Mesendoderm (in vitro differentiated cells): ENCODE results near the gene ADCK1.

Source experiments
- DNase-seq: peaks from one replicate; pipeline ENCODE4 v3.0.0; 2013
- H2AK5ac ChIP-seq: 2 replicates; pipeline ENCODE4 v1.6.1; 2013; ENCODE audit warnings: low read length, inconsistent platforms
- H2BK120ac ChIP-seq: 2 replicates; pipeline ENCODE4 v1.6.1; 2013; ENCODE audit warnings: low read depth, mild to moderate bottlenecking, low read length, moderate library complexity, mixed read lengths
- H2BK15ac ChIP-seq: replicated peaks from 2 replicates; pipeline ENCODE4 v1.6.1; 2013; ENCODE audit warnings: low read depth, mild to moderate bottlenecking, moderate library complexity
- H2BK5ac ChIP-seq: 2 replicates; pipeline ENCODE4 v1.6.1; 2013; ENCODE audit warnings: low read length, inconsistent platforms
- H3K18ac ChIP-seq: 2 replicates; pipeline ENCODE4 v1.6.1; 2013; ENCODE audit warnings: mild to moderate bottlenecking, low read length, mixed read lengths
- H3K23ac ChIP-seq: one replicate; pipeline ENCODE4 v1.6.1; 2013; ENCODE audit warnings: low read length
- H3K27ac ChIP-seq: 2 replicates; pipeline ENCODE4 v1.5.1; 2013; ENCODE audit warnings: low read depth, mild to moderate bottlenecking, inconsistent platforms, low read length, moderate library complexity
- H3K27me3 ChIP-seq: 2 replicates; pipeline ENCODE4 v1.6.1; 2013; ENCODE audit warnings: low read length, control low read depth, mild to moderate bottlenecking, inconsistent platforms; ENCODE audit not compliant: insufficient read depth, poor library complexity
- H3K36me3 ChIP-seq: 2 replicates; pipeline ENCODE4 v1.6.1; 2013; ENCODE audit warnings: low read length, inconsistent platforms; ENCODE audit not compliant: control insufficient read depth, insufficient read depth
- H3K4ac ChIP-seq: one replicate; pipeline ENCODE4 v1.6.1; 2013; ENCODE audit warnings: low read depth, mild to moderate bottlenecking, low read length, moderate library complexity
- H3K4me1 ChIP-seq: 2 replicates; pipeline ENCODE4 v1.6.1; 2013; ENCODE audit warnings: low read depth, low read length, inconsistent platforms; ENCODE audit not compliant: control insufficient read depth
- H3K4me2 ChIP-seq: 2 replicates; pipeline ENCODE4 v1.6.1; 2013; ENCODE audit warnings: low read length
- H3K4me3 ChIP-seq: 2 replicates; pipeline ENCODE4 v1.5.1; 2013; ENCODE audit warnings: mild to moderate bottlenecking, low read length
- H3K56ac ChIP-seq: one replicate; pipeline ENCODE4 v1.6.1; 2013; ENCODE audit warnings: low read length
- H3K79me1 ChIP-seq: 2 replicates; pipeline ENCODE4 v1.6.1; 2013; ENCODE audit warnings: low read length, inconsistent platforms
- H3K79me2 ChIP-seq: 2 replicates; pipeline ENCODE4 v1.6.1; 2013; ENCODE audit warnings: mild to moderate bottlenecking, low read length; ENCODE audit not compliant: control insufficient read depth, insufficient read depth
- H3K9ac ChIP-seq: 2 replicates; pipeline ENCODE4 v1.6.1; 2013; ENCODE audit warnings: low read length, inconsistent platforms
- H4K5ac ChIP-seq: one replicate; pipeline ENCODE4 v1.6.1; 2013; ENCODE audit warnings: low read length
- H4K8ac ChIP-seq: one replicate; pipeline ENCODE4 v1.6.1; 2013; ENCODE audit warnings: low read depth, mild to moderate bottlenecking, control low read depth, low read length, moderate library complexity
- WGBS: extraction: QIAGEN DNeasy Blood & Tissue Kit; methylation state at CpG from one replicate; pipeline ENCODE4 v1.1.7; 2013; ENCODE audit warnings: low lambda C conversion rate, missing lambda C conversion rate; ENCODE audit not compliant: insufficient coverage; ENCODE audit errors: extremely low coverage; 5-methylcytosine and 5-hydroxymethylcytosine counted together

ADCK1 gene

DNA sequence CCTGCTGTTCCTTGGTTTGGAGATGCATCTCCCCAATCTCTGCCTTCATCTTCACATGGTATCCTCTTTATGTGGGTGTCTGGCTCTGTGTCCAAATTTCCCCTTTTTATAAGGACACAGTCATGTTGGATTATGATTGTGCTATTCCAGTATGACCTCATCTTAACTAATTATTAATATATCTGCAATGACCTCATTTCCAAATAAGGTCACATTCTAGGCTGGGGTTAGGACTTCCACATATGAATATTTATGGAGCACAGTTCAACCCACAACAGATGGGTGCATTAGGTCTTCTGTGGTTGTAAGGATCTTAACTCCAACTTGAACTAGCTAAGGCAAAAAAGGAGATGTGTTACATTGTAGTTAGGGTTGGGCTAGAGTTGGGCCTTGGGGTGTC, 69.4 kb downstream of the ADCK1 start:
- H3K9ac ChIP-seq, result no peak overlapping the region
- no peaks in the 10 kb centered on the region for H3K79me2 ChIP-seq
- no peaks in the 10 kb centered on the region for H3K79me1 ChIP-seq
- H2BK5ac ChIP-seq, result no peak overlapping the region
- no peaks in the 10 kb centered on the region for H3K27me3 ChIP-seq
- H3K36me3 ChIP-seq, result no peaks in the 10 kb centered on the region
- H4K8ac ChIP-seq, result no peak overlapping the region
- no peak overlapping the region for H3K23ac ChIP-seq
- no peak overlapping the region for H3K56ac ChIP-seq
- H3K18ac ChIP-seq, result no peak overlapping the region
- H3K27ac ChIP-seq, result no peak overlapping the region
- H2BK120ac ChIP-seq, result no peak overlapping the region
- no peaks in the 10 kb centered on the region for H3K4me1 ChIP-seq
- H3K4me2 ChIP-seq, result no peak overlapping the region
- no peak overlapping the region for H4K5ac ChIP-seq
- no peak overlapping the region for H2BK15ac ChIP-seq
- H2AK5ac ChIP-seq, result no peak overlapping the region
- H3K4me3 ChIP-seq, result no peak overlapping the region
- no peak for DNase-seq
- H3K4ac ChIP-seq, result no peak overlapping the region

DNA sequence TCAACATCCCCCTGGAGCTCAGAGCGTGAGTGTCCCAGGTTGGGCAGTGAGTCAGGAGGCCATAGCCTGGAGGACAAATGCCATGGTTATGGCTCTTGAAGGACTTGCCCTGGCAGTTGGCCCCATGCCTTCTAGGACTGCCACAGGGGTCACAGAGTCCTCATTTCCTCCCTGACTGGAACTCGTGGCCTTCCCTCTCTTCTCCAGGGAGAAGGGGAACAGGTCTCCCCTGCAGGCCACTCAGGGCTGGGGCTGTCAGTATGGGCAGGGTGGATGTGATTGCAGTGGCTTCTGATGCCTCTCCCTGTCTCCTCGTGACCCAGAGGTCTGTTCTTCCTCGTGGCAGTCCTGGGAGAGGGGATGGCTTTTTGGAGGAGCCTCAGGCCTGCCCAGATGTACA, 70.7 kb downstream of the ADCK1 start:
- Histone ChIP-seq H3K27ac (no peak overlapping the region), H2AK5ac (no peak overlapping the region), H3K4me2 (no peak overlapping the region), H3K9ac (no peak overlapping the region), H3K23ac (no peak overlapping the region), H4K5ac (no peak overlapping the region), H3K4me3 (no peak overlapping the region), H3K4ac (no peak overlapping the region), H3K36me3 (no peaks in the 10 kb centered on the region), H3K56ac (no peak overlapping the region), H2BK5ac (no peak overlapping the region), H3K18ac (no peak overlapping the region), H2BK15ac (no peak overlapping the region), H3K79me2 (no peaks in the 10 kb centered on the region), H2BK120ac (no peak overlapping the region), H3K4me1 (no peaks in the 10 kb centered on the region), H3K27me3 (no peaks in the 10 kb centered on the region), H4K8ac (no peak overlapping the region), H3K79me1 (no peaks in the 10 kb centered on the region)
- WGBS, result no CpG with 5 or more reads among the region's 4 CpGs
- DNase-seq, result no peak

DNA sequence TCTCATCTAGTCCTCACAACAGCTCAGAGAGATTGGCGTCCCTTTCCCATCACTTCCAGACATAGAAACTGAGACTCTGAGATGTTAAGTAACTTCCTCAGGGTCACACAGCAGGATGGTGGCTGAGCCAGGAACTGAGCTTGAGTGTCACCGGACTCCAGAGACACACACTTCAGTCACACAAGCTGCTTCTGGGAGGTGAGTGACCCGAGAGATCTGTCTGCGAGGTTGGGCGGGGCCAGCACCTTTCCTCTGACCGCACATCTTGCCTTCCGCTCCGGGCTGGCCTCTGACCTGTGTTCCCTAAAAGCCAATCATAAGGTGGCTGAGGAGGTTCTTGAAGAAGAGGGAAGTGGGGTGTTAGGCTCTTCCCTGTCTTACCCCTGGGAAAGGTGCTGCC, 72.2 kb downstream of the ADCK1 start:
- Histone ChIP-seq H3K4me3 (no peak overlapping the region), H3K56ac (no peak overlapping the region), H3K4ac (no peak overlapping the region), H3K27ac (no peak overlapping the region), H2BK120ac (no peak overlapping the region), H3K36me3 (no peaks in the 10 kb centered on the region), H3K79me2 (no peaks in the 10 kb centered on the region), H3K4me1 (no peaks in the 10 kb centered on the region), H3K4me2 (no peak overlapping the region), H2BK5ac (no peak overlapping the region), H3K18ac (no peak overlapping the region), H4K8ac (no peak overlapping the region), H4K5ac (no peak overlapping the region), H3K79me1 (no peaks in the 10 kb centered on the region), H2AK5ac (no peak overlapping the region), H2BK15ac (no peak overlapping the region), H3K27me3 (no peaks in the 10 kb centered on the region), H3K23ac (no peak overlapping the region), H3K9ac (no peak overlapping the region)
- no CpG with 5 or more reads among the region's 8 CpGs for WGBS
- DNase-seq, result no peak

DNA sequence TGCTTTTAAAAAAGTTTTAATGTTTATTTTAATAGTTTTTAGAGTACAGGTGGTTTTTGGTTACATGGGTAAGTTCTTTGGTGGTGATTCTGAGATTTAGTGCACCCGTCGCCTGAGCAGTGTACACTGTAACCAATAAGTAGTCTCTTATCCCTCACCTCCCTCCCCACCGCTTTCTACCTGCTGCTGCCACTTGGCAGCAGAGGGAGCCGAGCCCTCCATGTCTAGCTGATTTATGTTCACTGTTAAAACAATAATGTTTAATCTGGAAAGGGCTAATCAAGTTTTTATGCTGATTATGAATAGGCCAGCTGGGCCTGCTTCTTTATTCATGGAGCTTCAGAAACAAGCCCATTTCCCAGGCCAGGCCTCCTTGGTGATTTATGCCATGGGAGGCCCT, 73.1 kb downstream of the ADCK1 start:
- Histone ChIP-seq H3K4me2 (no peak overlapping the region), H2BK15ac (no peak overlapping the region), H3K4me1 (no peaks in the 10 kb centered on the region), H3K36me3 (no peaks in the 10 kb centered on the region), H4K5ac (no peak overlapping the region), H3K4ac (no peak overlapping the region), H2BK120ac (no peak overlapping the region), H3K79me2 (no peaks in the 10 kb centered on the region), H3K79me1 (no peaks in the 10 kb centered on the region), H3K27ac (no peak overlapping the region), H3K27me3 (no peaks in the 10 kb centered on the region), H4K8ac (no peak overlapping the region), H3K4me3 (no peak overlapping the region), H3K23ac (no peak overlapping the region), H2BK5ac (no peak overlapping the region), H3K9ac (no peak overlapping the region), H3K56ac (no peak overlapping the region), H3K18ac (no peak overlapping the region), H2AK5ac (no peak overlapping the region)
- WGBS, result no CpG with 5 or more reads among the region's 4 CpGs
- no peak for DNase-seq

DNA sequence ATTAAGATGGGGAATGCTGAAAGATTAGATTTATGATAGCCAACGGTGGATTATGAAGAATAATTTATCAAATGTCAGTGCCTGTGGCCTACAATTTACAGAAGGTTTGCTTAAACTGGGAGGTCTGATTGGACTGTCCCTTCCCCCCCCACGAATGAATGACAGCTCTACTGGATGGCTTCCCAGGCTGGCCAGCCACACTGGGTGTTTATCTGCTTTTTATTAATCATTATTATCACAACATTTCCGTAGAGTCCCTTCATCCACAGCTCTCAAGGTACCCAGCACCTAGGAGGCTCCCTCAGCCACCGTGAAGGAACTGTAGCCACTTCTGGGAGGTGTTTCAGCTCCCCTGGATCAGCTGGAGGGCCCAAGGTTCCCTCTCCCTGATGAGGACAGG, 78.9 kb downstream of the ADCK1 start:
- H3K4me3 ChIP-seq, result no peak overlapping the region
- no peak overlapping the region for H2BK5ac ChIP-seq
- H3K18ac ChIP-seq, result no peak overlapping the region
- H3K56ac ChIP-seq, result no peak overlapping the region
- no peak overlapping the region for H3K4ac ChIP-seq
- H2BK120ac ChIP-seq, result no peak overlapping the region
- H3K23ac ChIP-seq, result no peak overlapping the region
- H3K4me1 ChIP-seq, result no peaks in the 10 kb centered on the region
- no peaks in the 10 kb centered on the region for H3K36me3 ChIP-seq
- no peaks in the 10 kb centered on the region for H3K27me3 ChIP-seq
- no peak overlapping the region for H4K5ac ChIP-seq
- DNase-seq, result no peak
- no peak overlapping the region for H2BK15ac ChIP-seq
- no peak overlapping the region for H2AK5ac ChIP-seq
- H3K27ac ChIP-seq, result no peak overlapping the region
- no peak overlapping the region for H4K8ac ChIP-seq
- no peaks in the 10 kb centered on the region for H3K79me1 ChIP-seq
- H3K79me2 ChIP-seq, result no peaks in the 10 kb centered on the region
- no peak overlapping the region for H3K4me2 ChIP-seq
- WGBS, result no CpG with 5 or more reads among the region's 4 CpGs
- no peak overlapping the region for H3K9ac ChIP-seq

DNA sequence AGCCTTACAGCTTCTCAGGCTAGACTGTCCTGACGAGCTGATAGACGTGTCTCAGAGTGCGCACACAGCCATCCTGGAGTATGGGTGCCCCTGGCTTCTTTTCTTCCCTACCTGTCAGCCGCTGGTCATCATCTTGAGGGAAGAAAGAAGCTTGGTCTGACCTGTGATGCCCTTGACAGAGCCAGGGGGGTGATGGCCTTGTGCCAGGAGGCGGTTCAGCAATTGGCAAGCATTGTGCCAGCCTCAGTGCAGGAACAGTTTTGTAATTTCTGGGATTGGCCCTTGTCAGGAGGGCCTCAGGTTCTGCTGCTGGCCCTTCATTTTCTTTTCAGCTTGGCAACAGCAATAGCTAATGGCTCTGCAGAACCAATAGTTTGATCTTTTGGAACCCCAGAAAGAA, 80.1 kb downstream of the ADCK1 start:
- Histone ChIP-seq H3K4ac (no peak overlapping the region), H3K79me1 (no peaks in the 10 kb centered on the region), H3K4me1 (no peaks in the 10 kb centered on the region), H3K27me3 (no peaks in the 10 kb centered on the region), H4K8ac (no peak overlapping the region), H3K18ac (no peak overlapping the region), H3K4me3 (no peak overlapping the region), H3K36me3 (no peaks in the 10 kb centered on the region), H3K4me2 (no peak overlapping the region), H2BK5ac (no peak overlapping the region), H2AK5ac (no peak overlapping the region), H4K5ac (no peak overlapping the region), H3K23ac (no peak overlapping the region), H2BK15ac (no peak overlapping the region), H3K27ac (no peak overlapping the region), H2BK120ac (no peak overlapping the region), H3K56ac (no peak overlapping the region), H3K79me2 (no peaks in the 10 kb centered on the region), H3K9ac (no peak overlapping the region)
- no CpG with 5 or more reads among the region's 5 CpGs for WGBS
- no peak for DNase-seq
